ENCODE results near the gene FTH1. TPM values are rescaled to one million over a fixed set of nuclear protein-coding genes. Genes with fewer than 3 reads are reported as not detected.
"Not testable (repeated sequence)": the region's sequence is repeated elsewhere in the genome, so short reads cannot be mapped to it uniquely, and the experiment has no call there.

The FTH1 gene
- total and polyA plus RNA-seq, 4 donors, result 592 to 4,630 (median 2,175) TPM

DNA sequence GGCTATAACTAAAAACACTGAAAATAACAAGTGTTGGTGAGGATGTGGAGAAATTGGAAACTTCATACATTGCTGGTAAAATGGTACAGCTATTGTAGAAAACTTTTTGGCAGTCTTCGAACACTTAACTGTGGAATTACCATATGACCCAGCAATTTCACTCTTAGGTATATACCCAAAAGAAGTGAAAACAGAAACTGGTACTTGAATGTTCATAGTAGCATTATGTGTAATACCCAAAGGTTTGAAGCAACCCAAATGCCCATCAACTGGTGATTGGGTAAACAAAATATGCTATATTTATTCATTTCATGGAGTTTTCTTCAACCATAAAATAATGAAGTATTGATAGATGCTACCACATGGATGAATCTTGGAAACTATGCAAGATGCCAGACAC, 40.8 kb upstream of the FTH1 start (continued):
- TF ChIP-seq, protein P1, sequence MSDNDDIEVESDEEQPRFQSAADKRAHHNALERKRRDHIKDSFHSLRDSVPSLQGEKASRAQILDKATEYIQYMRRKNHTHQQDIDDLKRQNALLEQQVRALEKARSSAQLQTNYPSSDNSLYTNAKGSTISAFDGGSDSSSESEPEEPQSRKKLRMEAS (IDR thresholded peaks at IDR 0.05), result no peak
- TF ChIP-seq SP1 (IDR thresholded peaks at IDR 0.05), result no peak
- no peak for TF ChIP-seq RXRA (IDR thresholded peaks at IDR 0.05)
- no peak for TF ChIP-seq HNF4G (IDR thresholded peaks at IDR 0.05)

DNA sequence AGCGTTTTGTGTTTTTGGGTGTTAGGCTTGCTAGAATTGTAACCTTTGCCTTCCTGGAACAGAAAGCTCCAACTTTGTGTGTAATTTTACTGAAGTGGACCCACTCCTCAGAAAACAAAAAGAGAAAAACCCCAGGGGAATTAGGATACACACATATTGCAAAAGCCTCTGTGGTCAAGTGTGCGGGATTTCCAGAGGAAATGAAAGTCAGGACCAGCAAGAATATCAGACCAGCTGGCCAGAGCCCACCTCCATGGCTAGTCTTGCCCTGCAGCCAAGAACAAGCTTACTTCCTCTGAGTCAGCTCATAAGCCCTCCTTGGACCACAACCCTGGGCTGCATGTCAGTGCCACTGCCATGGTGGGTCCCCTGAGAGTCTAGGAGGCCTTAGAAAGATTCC, 37.0 kb upstream of the FTH1 start:
- TF ChIP-seq RXRA (IDR thresholded peaks at IDR 0.05), result peak in 1 of 2 donors; percentile 45
- no peak for TF ChIP-seq FOXA2 (IDR thresholded peaks at IDR 0.05)
- TF ChIP-seq, protein P1 (IDR thresholded peaks at IDR 0.05), result peak; percentile 15
- TF ChIP-seq, protein P2, sequence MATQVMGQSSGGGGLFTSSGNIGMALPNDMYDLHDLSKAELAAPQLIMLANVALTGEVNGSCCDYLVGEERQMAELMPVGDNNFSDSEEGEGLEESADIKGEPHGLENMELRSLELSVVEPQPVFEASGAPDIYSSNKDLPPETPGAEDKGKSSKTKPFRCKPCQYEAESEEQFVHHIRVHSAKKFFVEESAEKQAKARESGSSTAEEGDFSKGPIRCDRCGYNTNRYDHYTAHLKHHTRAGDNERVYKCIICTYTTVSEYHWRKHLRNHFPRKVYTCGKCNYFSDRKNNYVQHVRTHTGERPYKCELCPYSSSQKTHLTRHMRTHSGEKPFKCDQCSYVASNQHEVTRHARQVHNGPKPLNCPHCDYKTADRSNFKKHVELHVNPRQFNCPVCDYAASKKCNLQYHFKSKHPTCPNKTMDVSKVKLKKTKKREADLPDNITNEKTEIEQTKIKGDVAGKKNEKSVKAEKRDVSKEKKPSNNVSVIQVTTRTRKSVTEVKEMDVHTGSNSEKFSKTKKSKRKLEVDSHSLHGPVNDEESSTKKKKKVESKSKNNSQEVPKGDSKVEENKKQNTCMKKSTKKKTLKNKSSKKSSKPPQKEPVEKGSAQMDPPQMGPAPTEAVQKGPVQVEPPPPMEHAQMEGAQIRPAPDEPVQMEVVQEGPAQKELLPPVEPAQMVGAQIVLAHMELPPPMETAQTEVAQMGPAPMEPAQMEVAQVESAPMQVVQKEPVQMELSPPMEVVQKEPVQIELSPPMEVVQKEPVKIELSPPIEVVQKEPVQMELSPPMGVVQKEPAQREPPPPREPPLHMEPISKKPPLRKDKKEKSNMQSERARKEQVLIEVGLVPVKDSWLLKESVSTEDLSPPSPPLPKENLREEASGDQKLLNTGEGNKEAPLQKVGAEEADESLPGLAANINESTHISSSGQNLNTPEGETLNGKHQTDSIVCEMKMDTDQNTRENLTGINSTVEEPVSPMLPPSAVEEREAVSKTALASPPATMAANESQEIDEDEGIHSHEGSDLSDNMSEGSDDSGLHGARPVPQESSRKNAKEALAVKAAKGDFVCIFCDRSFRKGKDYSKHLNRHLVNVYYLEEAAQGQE (IDR thresholded peaks at IDR 0.05), result no peak
- TF ChIP-seq HNF4G (IDR thresholded peaks at IDR 0.05), result no peak
- no peak for TF ChIP-seq EGR1 (IDR thresholded peaks at IDR 0.05; ENCODE audit: low read depth in 2 of 2)
- peak in 1 of 2 donors; percentile 16 for TF ChIP-seq JUND (IDR thresholded peaks at IDR 0.05)
- TF ChIP-seq GABPA (IDR thresholded peaks at IDR 0.05 in 1 of 2, conservative IDR thresholded peaks at IDR 0.05 in 1 of 2), result no peak
- TF ChIP-seq, protein P3, sequence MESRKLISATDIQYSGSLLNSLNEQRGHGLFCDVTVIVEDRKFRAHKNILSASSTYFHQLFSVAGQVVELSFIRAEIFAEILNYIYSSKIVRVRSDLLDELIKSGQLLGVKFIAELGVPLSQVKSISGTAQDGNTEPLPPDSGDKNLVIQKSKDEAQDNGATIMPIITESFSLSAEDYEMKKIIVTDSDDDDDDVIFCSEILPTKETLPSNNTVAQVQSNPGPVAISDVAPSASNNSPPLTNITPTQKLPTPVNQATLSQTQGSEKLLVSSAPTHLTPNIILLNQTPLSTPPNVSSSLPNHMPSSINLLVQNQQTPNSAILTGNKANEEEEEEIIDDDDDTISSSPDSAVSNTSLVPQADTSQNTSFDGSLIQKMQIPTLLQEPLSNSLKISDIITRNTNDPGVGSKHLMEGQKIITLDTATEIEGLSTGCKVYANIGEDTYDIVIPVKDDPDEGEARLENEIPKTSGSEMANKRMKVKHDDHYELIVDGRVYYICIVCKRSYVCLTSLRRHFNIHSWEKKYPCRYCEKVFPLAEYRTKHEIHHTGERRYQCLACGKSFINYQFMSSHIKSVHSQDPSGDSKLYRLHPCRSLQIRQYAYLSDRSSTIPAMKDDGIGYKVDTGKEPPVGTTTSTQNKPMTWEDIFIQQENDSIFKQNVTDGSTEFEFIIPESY (IDR thresholded peaks at IDR 0.05), result no peak
- TF ChIP-seq TAF1 (conservative IDR thresholded peaks at IDR 0.05), result no peak
- TF ChIP-seq, protein P4, sequence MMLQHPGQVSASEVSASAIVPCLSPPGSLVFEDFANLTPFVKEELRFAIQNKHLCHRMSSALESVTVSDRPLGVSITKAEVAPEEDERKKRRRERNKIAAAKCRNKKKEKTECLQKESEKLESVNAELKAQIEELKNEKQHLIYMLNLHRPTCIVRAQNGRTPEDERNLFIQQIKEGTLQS (IDR thresholded peaks at IDR 0.05), result no peak
- no peak for TF ChIP-seq YY1 (IDR thresholded peaks at IDR 0.05)
- TF ChIP-seq, protein P5, sequence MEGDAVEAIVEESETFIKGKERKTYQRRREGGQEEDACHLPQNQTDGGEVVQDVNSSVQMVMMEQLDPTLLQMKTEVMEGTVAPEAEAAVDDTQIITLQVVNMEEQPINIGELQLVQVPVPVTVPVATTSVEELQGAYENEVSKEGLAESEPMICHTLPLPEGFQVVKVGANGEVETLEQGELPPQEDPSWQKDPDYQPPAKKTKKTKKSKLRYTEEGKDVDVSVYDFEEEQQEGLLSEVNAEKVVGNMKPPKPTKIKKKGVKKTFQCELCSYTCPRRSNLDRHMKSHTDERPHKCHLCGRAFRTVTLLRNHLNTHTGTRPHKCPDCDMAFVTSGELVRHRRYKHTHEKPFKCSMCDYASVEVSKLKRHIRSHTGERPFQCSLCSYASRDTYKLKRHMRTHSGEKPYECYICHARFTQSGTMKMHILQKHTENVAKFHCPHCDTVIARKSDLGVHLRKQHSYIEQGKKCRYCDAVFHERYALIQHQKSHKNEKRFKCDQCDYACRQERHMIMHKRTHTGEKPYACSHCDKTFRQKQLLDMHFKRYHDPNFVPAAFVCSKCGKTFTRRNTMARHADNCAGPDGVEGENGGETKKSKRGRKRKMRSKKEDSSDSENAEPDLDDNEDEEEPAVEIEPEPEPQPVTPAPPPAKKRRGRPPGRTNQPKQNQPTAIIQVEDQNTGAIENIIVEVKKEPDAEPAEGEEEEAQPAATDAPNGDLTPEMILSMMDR (IDR thresholded peaks at IDR 0.05; ENCODE audit: low read depth, low read length, missing input control), result no peak
- TF ChIP-seq HNF4A (conservative IDR thresholded peaks at IDR 0.05), result peak; percentile 52 to 55
- no peak for TF ChIP-seq FOXA1 (IDR thresholded peaks at IDR 0.05)
- TF ChIP-seq SP1 (IDR thresholded peaks at IDR 0.05), result peak; percentile 22
- peak in 1 of 2 donors; percentile 3 for TF ChIP-seq RAD21 (IDR thresholded peaks at IDR 0.05)
- no peak for TF ChIP-seq NR2F2 (IDR thresholded peaks at IDR 0.05)
- no peaks in the 10 kb centered on the region for H3K27me3 ChIP-seq (ENCODE audit: control insufficient read depth in 4 of 4, insufficient read depth in 4 of 4, low read length in 3 of 4)
- H3K9me3 ChIP-seq (ENCODE audit: control insufficient read depth in 4 of 4, low read length in 3 of 4), result no peaks in the 10 kb centered on the region
- H3K9ac ChIP-seq (ENCODE audit: low read depth in 1 of 2, low read length in 2 of 2), result peak overlapping the region in 1 of 2 donors; percentile 1
- H3K4me1 ChIP-seq (ENCODE audit: control insufficient read depth in 4 of 4, insufficient read depth in 4 of 4, low read length in 3 of 4), result peaks cover 10 to 34% (median 26%) of the 10 kb centered on the region in 4 donors
- peaks cover 0 to 2% (median under 1%) of the 10 kb centered on the region in 4 donors for H3K36me3 ChIP-seq (ENCODE audit: control insufficient read depth in 4 of 4, insufficient read depth in 3 of 4, low read depth in 1 of 4, low read length in 3 of 4)
- DNase-seq (ENCODE audit: low spot score), result no peak
- 28% methylated on average over 2 of the region's 2 CpGs for WGBS
- H3K27ac ChIP-seq (ENCODE audit: low read depth in 1 of 2, low read length in 2 of 2), result peak overlapping the region; percentile 4 to 49
- H3K4me3 ChIP-seq (ENCODE audit: low read depth in 1 of 3, low read length in 3 of 3), result no peak overlapping the region

DNA sequence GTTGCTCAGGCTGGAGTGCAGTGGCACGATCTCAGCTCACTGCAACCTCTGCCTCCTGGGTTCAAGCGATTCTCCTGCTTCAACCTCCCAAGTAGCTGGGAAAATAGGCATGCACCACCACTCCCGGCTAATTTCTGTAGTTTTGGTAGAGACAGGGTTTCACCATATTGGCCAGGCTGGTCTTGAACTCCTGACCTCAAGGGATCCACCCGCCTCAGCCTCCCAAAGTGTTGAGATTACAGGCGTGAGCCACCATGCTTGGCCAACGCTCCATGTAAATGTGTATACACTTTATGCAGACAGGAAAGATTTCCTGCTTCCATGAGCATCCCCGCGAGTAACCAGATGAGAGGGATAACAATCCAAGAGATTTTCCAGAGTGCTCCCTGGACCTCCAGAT, 34.8 kb upstream of the FTH1 start:
- H3K4me3 ChIP-seq (ENCODE audit: low read depth in 1 of 3, low read length in 3 of 3); H3K9me3 ChIP-seq (ENCODE audit: control insufficient read depth in 4 of 4, low read length in 3 of 4); H3K9ac ChIP-seq (ENCODE audit: low read depth in 1 of 2, low read length in 2 of 2); DNase-seq (ENCODE audit: low spot score); H3K27me3 ChIP-seq (ENCODE audit: control insufficient read depth in 4 of 4, insufficient read depth in 4 of 4, low read length in 3 of 4): not testable (repeated sequence)
- peaks cover 0 to 11% (median 4%) of the 10 kb centered on the region in 4 donors for H3K36me3 ChIP-seq (ENCODE audit: control insufficient read depth in 4 of 4, insufficient read depth in 3 of 4, low read depth in 1 of 4, low read length in 3 of 4)
- H3K4me1 ChIP-seq (ENCODE audit: control insufficient read depth in 4 of 4, insufficient read depth in 4 of 4, low read length in 3 of 4), result peaks cover 10 to 34% (median 26%) of the 10 kb centered on the region in 4 donors
- peak overlapping the region; percentile 45 to 80 for H3K27ac ChIP-seq (ENCODE audit: low read depth in 1 of 2, low read length in 2 of 2)
- 86% methylated on average over 8 of the region's 8 CpGs for WGBS
